GM12873 (cell line): Measurements from ENCODE around the gene LYPD8.

ENCODE experiments used
- CTCF ChIP-seq: IDR thresholded peaks from 2 replicates; pipeline ENCODE4 v1.5.1; 2012; ENCODE audit warnings: low read depth, mild to moderate bottlenecking, moderate library complexity, low read length, control low read depth; ENCODE audit not compliant: insufficient read depth; ENCODE audit errors: missing control alignments

LYPD8 gene

GRCh38 chr1:248730507-248731335, 24.8 kb downstream of the LYPD8 start:
- no peak for TF ChIP-seq CTCF

- TF ChIP-seq CTCF: no peak
Measured at GRCh38 chr1:248714248-248714647, 41.3 kb downstream of the LYPD8 start.

- no peak for TF ChIP-seq CTCF
Measured at GRCh38 chr1:248710305-248710900, 45.2 kb downstream of the LYPD8 start.

- TF ChIP-seq CTCF: no peak
Measured at GRCh38 chr1:248704606-248705005, 51.0 kb downstream of the LYPD8 start.

- no peak for TF ChIP-seq CTCF
Measured at GRCh38 chr1:248703674-248704073, 51.9 kb downstream of the LYPD8 start.

- no peak for TF ChIP-seq CTCF
Measured at GRCh38 chr1:248702714-248703113, 52.8 kb downstream of the LYPD8 start, which contains the start of gene OR14I1. OR14I1 (minus strand) TSS chr1:248702766.

- no peak for TF ChIP-seq CTCF
Measured at GRCh38 chr1:248699099-248699498, 56.5 kb downstream of the LYPD8 start.
